ENCODE measurements around the gene DHX29. TPM values are rescaled to one million over a fixed set of nuclear protein-coding genes. Genes with fewer than 3 reads are reported as not detected.

Gene DHX29
- total RNA-seq, 1 donor from 2014 or later, result 29.8 TPM

DNA sequence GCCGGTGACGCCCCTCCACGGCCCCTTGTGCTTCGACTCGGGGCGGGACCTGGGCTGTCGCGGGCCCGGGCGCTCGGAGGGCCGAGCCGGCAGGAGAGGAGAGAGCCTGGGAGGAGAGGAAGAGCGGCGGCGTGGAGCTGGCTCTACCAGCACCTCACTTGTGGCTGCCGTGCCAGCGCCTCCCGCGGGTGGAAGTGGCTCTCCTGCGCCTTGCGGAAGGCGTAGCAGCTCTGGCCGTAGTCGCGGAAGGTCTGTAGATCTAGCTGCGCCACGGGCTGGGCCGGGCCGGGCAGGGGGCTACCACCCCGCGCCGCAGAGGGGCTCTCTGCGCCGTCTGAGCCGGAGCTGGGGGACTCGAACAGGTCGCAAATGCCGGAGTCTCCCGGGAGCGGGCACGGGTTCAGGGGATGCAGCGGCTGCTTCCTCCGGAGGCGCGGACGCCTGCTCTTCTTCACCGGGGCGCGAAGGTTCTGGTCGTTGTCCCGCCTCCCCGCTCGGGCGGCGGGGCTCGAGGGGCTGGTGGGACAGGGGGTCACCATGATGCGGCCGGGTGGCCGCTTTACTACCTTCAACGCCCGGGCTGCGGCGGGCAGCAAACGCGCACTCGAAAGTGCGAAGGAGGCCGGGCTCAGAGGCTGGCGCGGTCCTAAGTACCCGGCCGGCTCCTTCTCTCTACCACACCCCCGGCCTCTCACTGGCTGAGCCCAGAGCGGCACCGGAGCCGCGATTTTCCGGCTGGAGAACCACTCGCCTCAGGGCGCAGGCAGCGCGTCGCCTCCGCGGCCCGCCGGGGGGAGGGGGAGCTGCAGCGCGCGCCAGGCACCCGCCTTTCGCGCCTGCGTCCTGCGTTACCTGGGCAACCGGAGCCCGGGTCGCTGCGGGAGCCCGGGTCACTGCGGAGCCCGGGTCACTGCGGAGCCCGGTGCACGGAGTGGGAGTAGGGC, 74.2 kb downstream of the DHX29 start, which contains the start of gene CCNO:
TSS of gene CCNO (minus strand) at position 624 of the 944 bp plus-strand sequence. CDS start at position 539, 85 bp downstream.
- peak; percentile 80 for DNase-seq (ENCODE audit: low spot score)

DNA sequence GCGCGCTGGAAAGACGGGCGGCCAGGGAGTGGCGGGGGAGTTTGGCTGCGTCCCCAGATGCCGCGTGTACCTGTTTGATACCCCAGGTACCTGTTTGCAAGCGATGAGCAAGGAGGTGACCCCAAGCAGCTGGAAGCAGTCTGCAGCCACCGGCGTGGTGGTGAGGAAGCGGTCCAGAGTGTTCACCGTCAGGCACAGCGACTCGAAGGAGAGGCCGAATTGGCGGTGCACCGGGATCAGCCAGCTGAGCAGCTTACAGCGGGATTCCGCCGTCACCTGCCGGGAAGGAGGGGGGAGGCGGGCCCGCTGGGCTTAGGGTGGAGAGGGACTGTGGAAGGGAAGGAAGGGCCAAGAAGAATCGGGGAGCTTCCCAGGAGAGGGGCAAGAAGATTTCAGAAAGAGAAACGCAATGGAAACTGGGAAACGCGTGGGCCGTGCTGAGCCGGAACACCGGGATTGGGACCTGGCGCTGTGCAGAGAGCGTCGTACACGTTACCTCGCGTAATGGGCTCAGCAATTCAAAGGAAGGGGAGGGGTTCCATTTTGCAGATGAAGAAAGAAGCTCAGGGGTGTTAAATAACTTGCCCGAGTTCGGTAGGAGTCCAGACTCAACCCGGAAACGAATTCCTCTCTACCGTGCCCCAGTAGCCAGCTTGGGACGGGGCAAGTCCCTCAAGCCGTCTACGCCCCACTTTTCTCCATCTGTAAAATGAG, 75.1 kb downstream of the DHX29 start:
- peak; percentile 53 for DNase-seq (ENCODE audit: low spot score)

DNA sequence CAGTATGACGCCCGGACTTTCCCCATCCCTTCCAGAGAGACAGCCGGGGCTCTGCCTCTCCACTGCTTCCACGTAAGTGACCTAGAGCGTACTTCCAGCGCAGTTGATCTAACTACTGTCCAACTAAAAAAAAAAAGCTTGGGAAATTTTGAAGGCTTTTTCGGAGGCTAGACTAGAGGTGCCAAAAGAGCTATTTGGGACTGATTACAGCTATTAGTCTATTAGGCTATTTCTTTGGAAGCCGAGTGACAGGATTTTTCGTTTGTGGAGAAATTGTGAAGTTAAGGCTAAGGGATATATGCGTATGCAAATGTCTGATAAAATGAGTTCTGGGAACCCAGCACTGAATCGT, 75.6 kb downstream of the DHX29 start:
- no peak for DNase-seq (ENCODE audit: low spot score)

DNA sequence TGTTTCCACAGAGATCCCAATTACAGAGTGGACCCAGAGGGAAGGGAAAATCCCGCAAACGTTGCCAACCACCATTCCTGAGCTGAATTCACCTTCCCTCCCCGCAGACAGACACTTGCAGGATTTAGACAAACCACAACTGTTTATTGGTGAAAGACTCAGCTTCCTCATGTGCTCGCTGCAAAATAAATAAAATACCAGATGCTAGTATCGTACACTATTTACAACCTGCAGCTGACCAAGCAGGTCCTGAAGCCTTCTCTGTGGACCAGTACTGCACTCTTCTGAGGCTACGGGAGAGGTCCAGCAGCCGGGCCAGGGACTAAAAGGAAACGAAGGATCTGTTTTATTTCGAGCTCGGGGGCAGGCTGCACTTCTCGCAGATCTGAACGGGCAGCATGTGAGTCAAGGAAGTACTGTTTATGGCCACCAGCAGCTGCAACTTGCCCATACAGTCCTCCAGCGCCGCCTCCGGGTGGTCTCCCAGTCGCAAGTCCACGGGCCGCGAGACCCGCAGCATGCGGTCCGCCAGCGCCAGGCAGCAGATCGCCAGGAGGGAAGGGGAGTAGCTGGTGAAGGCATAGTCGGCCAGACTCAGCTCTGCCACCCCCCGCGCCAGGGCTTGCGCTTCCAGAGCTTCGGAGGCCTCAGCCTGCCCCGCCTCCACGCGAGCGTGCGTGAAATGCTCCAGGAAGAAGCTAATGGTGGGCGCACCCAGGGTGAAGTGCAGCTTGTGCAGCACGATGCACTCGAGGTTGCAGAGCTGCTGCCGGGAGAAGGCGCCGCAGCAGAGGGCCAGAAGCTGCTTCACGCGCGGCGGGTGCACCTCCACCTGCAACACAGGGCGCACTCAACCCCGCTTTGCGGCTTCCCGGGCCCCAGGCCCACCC, 76.2 kb downstream of the DHX29 start:
- DNase-seq (ENCODE audit: low spot score), result no peak

DNA sequence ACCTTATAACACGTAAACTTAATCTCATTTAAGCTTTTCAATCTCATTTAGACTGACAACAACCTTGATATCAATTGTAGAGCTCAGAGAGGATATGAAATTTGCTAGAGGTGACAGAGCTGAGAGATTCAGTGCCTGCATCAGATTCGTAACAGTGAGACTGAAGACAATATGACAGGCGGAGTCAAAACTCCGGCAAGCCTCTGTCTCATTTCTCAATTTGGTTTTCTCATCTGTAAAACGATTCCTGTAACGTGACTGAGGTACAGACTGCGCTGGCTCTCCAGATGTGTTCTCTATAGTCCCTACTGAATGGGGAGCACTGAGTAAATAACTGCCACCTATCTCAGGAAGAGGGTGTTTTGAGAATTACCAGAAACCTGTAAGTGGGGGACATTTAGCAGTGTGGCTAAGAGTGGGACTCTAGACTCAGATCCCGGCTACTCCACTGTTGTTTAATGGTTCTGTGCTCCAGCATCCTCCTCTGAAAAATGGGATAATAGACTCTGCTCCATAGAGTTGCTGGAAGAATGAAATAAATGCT, 77.3 kb downstream of the DHX29 start:
- no peak for DNase-seq (ENCODE audit: low spot score)

DNA sequence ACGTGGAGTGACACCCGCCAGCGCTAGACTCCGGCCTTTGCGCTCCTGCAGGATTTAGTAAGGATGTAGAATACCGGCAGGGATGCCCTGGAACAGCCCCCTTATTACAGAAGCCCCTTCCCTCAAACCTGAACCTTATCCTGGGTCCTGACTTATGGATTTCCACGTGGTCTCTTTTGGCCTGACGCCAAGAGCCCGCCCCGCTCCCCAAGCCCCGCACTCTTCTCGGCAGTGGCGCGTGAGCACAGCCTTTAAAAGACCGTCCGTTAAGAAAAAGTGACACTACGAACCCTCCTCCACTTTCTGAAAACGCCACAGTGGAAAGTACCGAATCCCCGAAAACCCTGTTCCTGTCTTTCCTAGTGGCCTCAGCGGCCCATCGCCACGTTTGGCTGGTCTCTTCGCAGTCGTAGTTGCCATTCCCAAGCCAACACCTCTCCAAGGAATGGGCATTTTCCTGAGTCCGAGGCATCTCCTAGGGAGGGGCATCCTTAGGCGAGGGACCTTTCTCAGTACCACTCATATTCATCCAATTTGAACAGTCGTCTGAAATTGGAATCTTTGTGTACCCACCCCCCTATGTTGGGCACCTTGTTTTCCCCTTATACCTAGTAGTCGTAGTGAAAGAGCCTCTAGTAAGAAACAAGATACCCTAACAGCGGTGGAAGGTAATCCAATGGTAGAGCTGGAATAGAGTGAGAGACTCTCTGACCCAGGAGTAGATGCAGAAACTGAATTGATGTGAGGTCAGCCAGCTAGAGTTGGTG, 79.6 kb downstream of the DHX29 start:
- DNase-seq (ENCODE audit: low spot score), result no peak

DNA sequence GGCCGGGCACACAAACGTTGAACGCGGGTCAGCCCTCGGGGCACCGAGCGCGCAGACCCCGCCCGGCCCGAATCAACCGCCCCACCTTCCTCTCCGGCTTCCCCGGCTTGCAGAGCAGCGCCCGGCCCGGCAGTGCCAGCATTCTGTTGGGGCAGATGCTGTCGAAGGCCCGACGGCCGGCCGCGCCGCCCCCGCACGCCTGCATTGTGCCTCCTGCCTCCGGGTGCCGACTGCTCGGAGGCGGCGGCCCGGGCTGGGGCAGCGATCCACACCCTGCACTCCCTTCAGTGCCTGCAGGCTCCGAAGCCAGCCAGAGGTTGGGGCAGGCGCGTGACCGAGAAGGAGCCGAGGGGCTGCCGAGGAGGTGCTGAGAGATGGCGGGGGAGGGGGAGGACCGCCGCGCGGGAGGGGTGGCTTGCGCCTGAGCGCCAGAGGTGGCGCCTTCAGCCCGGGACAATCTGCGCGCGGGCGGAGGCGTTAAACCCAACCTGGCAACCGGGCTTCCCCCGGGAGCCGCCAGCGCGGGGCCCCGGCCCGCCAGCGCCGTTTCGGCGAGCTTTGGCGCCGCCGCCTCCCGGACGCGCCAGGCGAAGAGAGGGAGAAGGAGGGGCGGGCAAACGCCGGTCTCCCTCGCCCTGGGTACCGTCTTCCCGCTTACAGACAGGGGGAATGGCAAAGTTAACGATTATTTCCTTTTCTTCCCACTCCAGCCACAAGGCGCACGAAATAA, 80.4 kb downstream of the DHX29 start, which contains the start of gene MCIDAS:
TSS of gene MCIDAS (minus strand) at position 382 of the 730 bp plus-strand sequence. CDS start at position 205, 177 bp downstream.
- DNase-seq (ENCODE audit: low spot score), result no peak

- DNase-seq (ENCODE audit: low spot score), result peak; percentile 66
These were observed 81.2 kb downstream of the DHX29 start for GRCh38 chr5:55226027-55226933.

- no peak for DNase-seq (ENCODE audit: low spot score)
These were observed 82.1 kb downstream of the DHX29 start for GRCh38 chr5:55225346-55225745.

GRCh38 chr5:55223812-55224240, 83.7 kb downstream of the DHX29 start:
- DNase-seq (ENCODE audit: low spot score), result no peak

- DNase-seq (ENCODE audit: low spot score), result no peak
These were observed 84.3 kb downstream of the DHX29 start for GRCh38 chr5:55222985-55223811.

- DNase-seq (ENCODE audit: low spot score), result no peak
These were observed 85.2 kb downstream of the DHX29 start for GRCh38 chr5:55222092-55222984.

DNA sequence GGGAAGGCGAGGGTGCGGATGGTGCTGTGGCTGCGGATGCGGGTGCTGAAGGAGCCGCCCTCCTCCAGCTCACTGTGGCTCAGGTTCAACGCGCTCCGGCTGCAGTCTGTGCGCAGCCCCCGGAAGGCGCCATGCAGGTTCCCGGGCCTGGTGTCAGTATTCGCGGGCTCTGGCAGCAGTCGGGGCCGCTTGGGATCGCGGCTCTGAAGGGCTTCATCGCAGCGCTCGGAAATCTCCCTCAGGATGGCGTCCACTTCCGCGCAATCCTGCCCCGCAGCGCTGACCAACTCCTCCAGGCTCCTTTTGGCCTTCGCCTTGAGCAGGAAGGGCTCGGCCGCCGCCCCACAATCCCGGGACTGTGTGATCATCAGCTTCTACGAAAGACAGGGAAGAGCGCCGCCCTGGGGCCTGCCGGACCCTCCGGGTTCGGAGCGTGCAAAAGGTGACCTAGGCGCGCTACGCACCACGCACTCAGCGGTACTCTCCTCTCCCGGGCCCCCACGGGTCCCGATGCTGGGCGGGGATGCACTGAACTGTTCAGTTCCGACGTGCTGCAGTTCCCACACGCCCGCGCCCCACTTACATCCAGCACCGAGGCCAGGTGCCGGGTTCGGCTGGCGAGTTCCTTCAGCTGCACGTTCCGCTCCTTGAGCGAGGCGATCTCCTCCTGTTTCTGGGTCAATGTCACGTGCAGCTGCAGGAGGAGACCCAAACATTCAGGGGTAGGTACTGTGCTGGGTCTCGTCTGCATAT, 86.9 kb downstream of the DHX29 start:
- DNase-seq (ENCODE audit: low spot score), result peak; percentile 53

- DNase-seq (ENCODE audit: low spot score), result no peak
These were observed 87.7 kb downstream of the DHX29 start for GRCh38 chr5:55219770-55220169.

DNA sequence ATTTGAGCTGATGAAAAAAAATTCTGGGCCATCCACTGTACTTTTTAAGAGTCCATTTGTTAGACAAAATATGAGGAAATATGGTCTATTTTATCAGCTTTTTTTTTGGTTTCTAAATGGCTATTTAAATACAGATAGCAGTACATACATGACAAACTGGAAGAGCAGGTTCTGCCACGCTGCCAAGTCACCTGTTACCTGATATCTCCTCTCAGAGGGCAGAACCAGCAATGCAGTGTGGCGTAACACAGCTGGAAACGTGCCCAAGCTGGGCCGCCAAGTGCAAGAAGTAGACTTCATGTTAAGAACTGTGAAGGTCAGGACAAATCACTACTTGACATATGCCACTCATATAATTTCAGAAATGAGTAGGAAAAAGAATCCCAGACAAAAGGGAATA, 88.5 kb downstream of the DHX29 start:
- DNase-seq (ENCODE audit: low spot score), result peak; percentile 88
